Karpas-422 (cell line): ENCODE data around the gene NAA38. TPM values are rescaled to one million over a fixed set of nuclear protein-coding genes. Genes with fewer than 3 reads are reported as not detected.
A peak's percentile ranks its signal among the peaks of the same experiment; 100 is the strongest.

Experiments used
- DNase-seq: peaks from one replicate; pipeline ENCODE4 v3.0.0-alpha.2; 2015
- H2AFZ ChIP-seq: fragments of 200-600 bp; sonication (generic); 2 replicates; pipeline ENCODE4 v1.6.1; 2014; ENCODE audit warnings: antibody characterized with exemption, low read length, mixed read lengths
- H3K27ac ChIP-seq: fragments of 200-600 bp; sonication (generic); 2 replicates; pipeline ENCODE4 v1.5.1; 2014; ENCODE audit warnings: mild to moderate bottlenecking, low read length, moderate library complexity
- H3K27me3 ChIP-seq: fragments of 200-600 bp; sonication (generic); 2 replicates; pipeline ENCODE4 v1.6.1; 2014; ENCODE audit warnings: low read length, mixed read lengths
- H3K36me3 ChIP-seq: fragments of 200-600 bp; sonication (generic); 2 replicates; pipeline ENCODE4 v1.6.1; 2014; ENCODE audit warnings: low read length, mixed read lengths; ENCODE audit not compliant: insufficient read depth
- H3K4me1 ChIP-seq: fragments of 200-600 bp; sonication (generic); 2 replicates; pipeline ENCODE4 v1.6.1; 2014; ENCODE audit warnings: mild to moderate bottlenecking, low read length, mixed read lengths
- H3K4me2 ChIP-seq: fragments of 200-600 bp; sonication (generic); 2 replicates; pipeline ENCODE4 v1.6.1; 2014; ENCODE audit warnings: low read length, low read depth, mild to moderate bottlenecking; ENCODE audit not compliant: poor library complexity, severe bottlenecking
- H3K4me3 ChIP-seq: fragments of 200-600 bp; sonication (generic); 2 replicates; pipeline ENCODE4 v1.5.1; 2014; ENCODE audit warnings: mild to moderate bottlenecking, antibody characterized with exemption, low read length, mixed read lengths
- H3K79me2 ChIP-seq: fragments of 200-600 bp; sonication (generic); 2 replicates; pipeline ENCODE4 v1.6.1; 2014; ENCODE audit warnings: mild to moderate bottlenecking, low read length, mixed read lengths
- H3K9ac ChIP-seq: fragments of 200-600 bp; sonication (generic); 2 replicates; pipeline ENCODE4 v1.6.0; 2014; ENCODE audit warnings: low read length
- H3K9me2 ChIP-seq: fragments of 200-600 bp; sonication (generic), shearing (Covaris generic); replicated peaks from 2 replicates; pipeline ENCODE4 v1.6.0; 2014; ENCODE audit warnings: mild to moderate bottlenecking, low read length, moderate library complexity; ENCODE audit not compliant: insufficient read depth
- H3K9me3 ChIP-seq: fragments of 300-700, 200-600 bp; sonication (generic); 2 replicates; pipeline ENCODE4 v1.6.1; 2014; ENCODE audit warnings: low read length, mixed read lengths
- H4K20me1 ChIP-seq: fragments of 200-600 bp; sonication (generic); 2 replicates; pipeline ENCODE4 v1.6.1; 2014; ENCODE audit warnings: mild to moderate bottlenecking, antibody characterized with exemption, low read length, low read depth; ENCODE audit not compliant: insufficient read depth
- total RNA-seq: library from RNA; depleted of rRNA; stranded (reverse); fragments of >200 nt; shearing (Covaris generic); gene quantifications from 2 replicates; pipeline ENCODE4 v1.2.3, GENCODE V29; 2014; ENCODE audit warnings: low replicate concordance

The NAA38 gene
- total RNA-seq, 1 experiment from 2014 or later = 321 TPM

GRCh38 chr17:7852262-7852670, 5.1 kb downstream of the NAA38 start:
- peak overlapping the region; percentile 46 for H3K9ac ChIP-seq
- peak overlapping the region; percentile 32 for H3K4me2 ChIP-seq
- peaks cover 17% of the 10 kb centered on the region; the same call in 1 of the 2 replicates for H3K36me3 ChIP-seq
- H4K20me1 ChIP-seq = no peaks in the 10 kb centered on the region
- no peak overlapping the region for H2AFZ ChIP-seq
- peak overlapping the region; percentile 11; the same call in 1 of the 2 replicates for H3K4me3 ChIP-seq
- H3K27ac ChIP-seq = no peak overlapping the region
- H3K4me1 ChIP-seq = peaks cover 47% of the 10 kb centered on the region
- peaks cover 11% of the 10 kb centered on the region for H3K79me2 ChIP-seq
- H3K9me2 ChIP-seq = no peaks in the 10 kb centered on the region
- DNase-seq = no peak
- H3K27me3 ChIP-seq = no peaks in the 10 kb centered on the region
- H3K9me3 ChIP-seq = no peaks in the 10 kb centered on the region

- Histone ChIP-seq H3K9ac (peak overlapping the region; percentile 66), H3K4me2 (peak overlapping the region; percentile 81), H3K27ac (peak overlapping the region; percentile 35; the same call in 1 of the 2 replicates)
Observed at GRCh38 chr17:7851438-7852261, 5.7 kb downstream of the NAA38 start.

GRCh38 chr17:7850701-7851437, 6.5 kb downstream of the NAA38 start:
- H3K79me2 ChIP-seq = peaks cover 10% of the 10 kb centered on the region; the same call in 1 of the 2 replicates
- H3K4me3 ChIP-seq = peak overlapping the region; percentile 68
- H2AFZ ChIP-seq = no peak overlapping the region
- no peaks in the 10 kb centered on the region for H3K27me3 ChIP-seq
- H3K27ac ChIP-seq = peak overlapping the region; percentile 35; the same call in 1 of the 2 replicates
- H3K36me3 ChIP-seq = peaks cover 17% of the 10 kb centered on the region; the same call in 1 of the 2 replicates
- no peak for DNase-seq
- peak overlapping the region; percentile 66 for H3K9ac ChIP-seq
- peak overlapping the region; percentile 81 for H3K4me2 ChIP-seq
- peaks cover 41% of the 10 kb centered on the region for H3K4me1 ChIP-seq
- no peaks in the 10 kb centered on the region for H4K20me1 ChIP-seq
- H3K9me2 ChIP-seq = no peaks in the 10 kb centered on the region
- H3K9me3 ChIP-seq = no peaks in the 10 kb centered on the region

More at GRCh38 chr17:7851438-7852261, 5.7 kb downstream of the NAA38 start:
- H3K4me3 ChIP-seq = peak overlapping the region; percentile 68
- H3K36me3 ChIP-seq = peaks cover 17% of the 10 kb centered on the region; the same call in 1 of the 2 replicates
- H3K9me3 ChIP-seq = no peaks in the 10 kb centered on the region
- H3K9me2 ChIP-seq = no peaks in the 10 kb centered on the region
- peaks cover 47% of the 10 kb centered on the region for H3K4me1 ChIP-seq
- H3K79me2 ChIP-seq = peaks cover 11% of the 10 kb centered on the region
- no peaks in the 10 kb centered on the region for H4K20me1 ChIP-seq
- DNase-seq = peak; percentile 97
- H2AFZ ChIP-seq = 0 out of 2 replicates have a peak overlapping the region, but pooled peaks have one; percentile 13
- H3K27me3 ChIP-seq = no peaks in the 10 kb centered on the region

GRCh38 chr17:7849751-7850504, 7.4 kb downstream of the NAA38 start:
- Histone ChIP-seq H3K27me3 (no peaks in the 10 kb centered on the region), H3K79me2 (peaks cover 19% of the 10 kb centered on the region), H2AFZ (no peak overlapping the region), H3K36me3 (peaks cover 17% of the 10 kb centered on the region; the same call in 1 of the 2 replicates), H3K4me3 (no peak overlapping the region), H4K20me1 (peaks cover 8% of the 10 kb centered on the region; the same call in 1 of the 2 replicates), H3K4me1 (peaks cover 40% of the 10 kb centered on the region), H3K4me2 (peak overlapping the region; percentile 81), H3K9ac (peak overlapping the region; percentile 66; the same call in 1 of the 2 replicates), H3K27ac (no peak overlapping the region), H3K9me2 (no peaks in the 10 kb centered on the region), H3K9me3 (no peaks in the 10 kb centered on the region)
- no peak for DNase-seq

- no peak overlapping the region for H2AFZ ChIP-seq
- no peaks in the 10 kb centered on the region for H3K27me3 ChIP-seq
- H3K79me2 ChIP-seq = peaks cover 24% of the 10 kb centered on the region
- H4K20me1 ChIP-seq = peaks cover 8% of the 10 kb centered on the region; the same call in 1 of the 2 replicates
- DNase-seq = no peak
- no peak overlapping the region for H3K9ac ChIP-seq
- no peaks in the 10 kb centered on the region for H3K9me2 ChIP-seq
- peaks cover 17% of the 10 kb centered on the region; the same call in 1 of the 2 replicates for H3K36me3 ChIP-seq
- peak overlapping the region; percentile 81 for H3K4me2 ChIP-seq
- peaks cover 37% of the 10 kb centered on the region for H3K4me1 ChIP-seq
- no peaks in the 10 kb centered on the region for H3K9me3 ChIP-seq
- no peak overlapping the region for H3K4me3 ChIP-seq
- no peak overlapping the region for H3K27ac ChIP-seq
Observed at GRCh38 chr17:7849130-7849750, 8.1 kb downstream of the NAA38 start.

GRCh38 chr17:7848739-7849129, 8.6 kb downstream of the NAA38 start:
- H3K36me3 ChIP-seq = peaks cover 17% of the 10 kb centered on the region; the same call in 1 of the 2 replicates
- DNase-seq = no peak

GRCh38 chr17:7848131-7848579, 9.2 kb downstream of the NAA38 start:
- H3K9me2 ChIP-seq = no peaks in the 10 kb centered on the region
- no peak overlapping the region for H3K4me3 ChIP-seq
- no peak overlapping the region for H2AFZ ChIP-seq
- H3K4me1 ChIP-seq = peaks cover 37% of the 10 kb centered on the region
- H3K36me3 ChIP-seq = peaks cover 17% of the 10 kb centered on the region; the same call in 1 of the 2 replicates
- H3K27ac ChIP-seq = no peak overlapping the region
- peaks cover 8% of the 10 kb centered on the region; the same call in 1 of the 2 replicates for H4K20me1 ChIP-seq
- peaks cover 29% of the 10 kb centered on the region for H3K79me2 ChIP-seq
- H3K27me3 ChIP-seq = no peaks in the 10 kb centered on the region
- DNase-seq = no peak
- H3K4me2 ChIP-seq = no peak overlapping the region
- H3K9ac ChIP-seq = no peak overlapping the region
- no peaks in the 10 kb centered on the region for H3K9me3 ChIP-seq

More at GRCh38 chr17:7848739-7849129, 8.6 kb downstream of the NAA38 start:
- no peak overlapping the region for H3K4me3 ChIP-seq
- H3K9me3 ChIP-seq = no peaks in the 10 kb centered on the region
- peaks cover 27% of the 10 kb centered on the region for H3K79me2 ChIP-seq
- H3K4me1 ChIP-seq = peaks cover 37% of the 10 kb centered on the region
- H3K9ac ChIP-seq = no peak overlapping the region
- no peak overlapping the region for H3K27ac ChIP-seq
- no peaks in the 10 kb centered on the region for H3K9me2 ChIP-seq
- no peak overlapping the region for H3K4me2 ChIP-seq
- no peaks in the 10 kb centered on the region for H3K27me3 ChIP-seq
- H2AFZ ChIP-seq = no peak overlapping the region
- peaks cover 8% of the 10 kb centered on the region; the same call in 1 of the 2 replicates for H4K20me1 ChIP-seq
